Gastroesophageal sphincter (tissue), 3 donors: ENCODE results near the gene MEGF6.

Experiments
- CTCF ChIP-seq, 4 experiments: fragments of 200-600 bp in 2 of 4; fragments of 450-650 bp in 2 of 4; sonication (generic) in 1 of 4; IDR thresholded peaks; one replicate each; pipeline ENCODE4 v1.5.1; 2017 to 2019; ENCODE audit warnings: antibody characterized with exemption in 4 of 4, mild to moderate bottlenecking in 2 of 4, moderate library complexity in 2 of 4
- POLR2AphosphoS5 ChIP-seq: sonication (generic); formaldehyde crosslinking; IDR thresholded peaks from one replicate; pipeline ENCODE4 v1.6.1; 2017; ENCODE audit warnings: antibody characterized with exemption

GRCh38 chr1:3614755-3615742, 3.7 kb upstream of the MEGF6 start:
- TF ChIP-seq POLR2AphosphoS5, result no peak
- peak in 2 of 4 experiments; percentile 29 to 55 for TF ChIP-seq CTCF (IDR thresholded peaks at IDR 0.05)
